ENCODE results near the gene ZCCHC8.
A peak's percentile ranks its signal among the peaks of the same experiment; 100 is the strongest.
"Not testable (repeated sequence)": the region's sequence is repeated elsewhere in the genome, so short reads cannot be mapped to it uniquely, and the experiment has no call there.

Gene ZCCHC8

GRCh38 chr12:122474324-122474716 is 26.4 kb downstream of the ZCCHC8 start:
- no peak overlapping the region for H3K9ac ChIP-seq (ENCODE audit: low read length)
- H3K4ac ChIP-seq (ENCODE audit: low read depth in 1 of 2, low read length in 2 of 2): no peak overlapping the region
- DNase-seq: no peak
- no peak overlapping the region for H3K18ac ChIP-seq (ENCODE audit: low read depth in 1 of 2, low read length in 2 of 2)
- no peak overlapping the region for H3K4me3 ChIP-seq (ENCODE audit: insufficient read depth in 1 of 2, low read depth in 1 of 2, low read length in 2 of 2)
- no peaks in the 10 kb centered on the region for H3K27me3 ChIP-seq (ENCODE audit: control insufficient read depth in 1 of 2, insufficient read depth in 1 of 2, low read length in 2 of 2)
- peaks cover 8% of the 10 kb centered on the region for H3K79me1 ChIP-seq (replicated peaks; ENCODE audit: low read length, poor library complexity, severe bottlenecking)
- H3K4me1 ChIP-seq (ENCODE audit: control insufficient read depth, insufficient read depth, low read depth, low read length): peaks cover 3% of the 10 kb centered on the region
- 94% methylated on average over 2 of the region's 2 CpGs for WGBS
- no peak overlapping the region for H3K27ac ChIP-seq (ENCODE audit: low read length, poor library complexity, severe bottlenecking)
- H2BK12ac ChIP-seq (ENCODE audit: low read length in 2 of 2): no peak overlapping the region
- no peak overlapping the region for H3K4me2 ChIP-seq (ENCODE audit: low read length, poor library complexity, severe bottlenecking)
- H3K9me3 ChIP-seq (ENCODE audit: control insufficient read depth, low read length): no peaks in the 10 kb centered on the region
- H3K36me3 ChIP-seq (ENCODE audit: control insufficient read depth in 1 of 2, insufficient read depth in 2 of 2, low read depth in 1 of 2, low read length in 2 of 2): peaks cover 46 to 68% of the 10 kb centered on the region in 2 experiments
- no peak overlapping the region for H4K91ac ChIP-seq (ENCODE audit: low read length)
- H4K8ac ChIP-seq (ENCODE audit: low read length): no peak overlapping the region
- no peak overlapping the region for H2AFZ ChIP-seq (ENCODE audit: low read depth, low read length)
- no peak overlapping the region for H3K14ac ChIP-seq (ENCODE audit: low read length in 2 of 2)
- no peak overlapping the region for H3K23ac ChIP-seq (ENCODE audit: low read length in 2 of 2)
- H2BK5ac ChIP-seq (ENCODE audit: low read depth, low read length, poor library complexity, severe bottlenecking): no peak overlapping the region
- no peak overlapping the region for H2BK120ac ChIP-seq (ENCODE audit: low read depth, low read length)
- H2BK15ac ChIP-seq (ENCODE audit: low read depth, poor library complexity, severe bottlenecking): no peak overlapping the region
- no peak overlapping the region for H2AK5ac ChIP-seq (ENCODE audit: low read length, severe bottlenecking)

GRCh38 chr12:122473543-122474323 is 27.0 kb downstream of the ZCCHC8 start:
- H3K9me3 ChIP-seq (ENCODE audit: control insufficient read depth, low read length): no peaks in the 10 kb centered on the region
- H3K4me3 ChIP-seq (ENCODE audit: insufficient read depth in 1 of 2, low read depth in 1 of 2, low read length in 2 of 2): no peak overlapping the region
- H4K91ac ChIP-seq (ENCODE audit: low read length): no peak overlapping the region
- H2AK5ac ChIP-seq (ENCODE audit: low read length, severe bottlenecking): no peak overlapping the region
- H3K14ac ChIP-seq (ENCODE audit: low read length in 2 of 2): no peak overlapping the region
- H3K18ac ChIP-seq (ENCODE audit: low read depth in 1 of 2, low read length in 2 of 2): no peak overlapping the region
- H2BK15ac ChIP-seq (ENCODE audit: low read depth, poor library complexity, severe bottlenecking): no peak overlapping the region
- no peak overlapping the region for H2BK120ac ChIP-seq (ENCODE audit: low read depth, low read length)
- H3K4me2 ChIP-seq (ENCODE audit: low read length, poor library complexity, severe bottlenecking): no peak overlapping the region
- no peak overlapping the region for H2BK5ac ChIP-seq (ENCODE audit: low read depth, low read length, poor library complexity, severe bottlenecking)
- H4K8ac ChIP-seq (ENCODE audit: low read length): no peak overlapping the region
- peak overlapping the region; percentile 1 for H3K9ac ChIP-seq (ENCODE audit: low read length)
- no peak overlapping the region for H2AFZ ChIP-seq (ENCODE audit: low read depth, low read length)
- no peak overlapping the region for H3K4ac ChIP-seq (ENCODE audit: low read depth in 1 of 2, low read length in 2 of 2)
- no peak overlapping the region for H3K23ac ChIP-seq (ENCODE audit: low read length in 2 of 2)
- H3K27me3 ChIP-seq (ENCODE audit: control insufficient read depth in 1 of 2, insufficient read depth in 1 of 2, low read length in 2 of 2): no peaks in the 10 kb centered on the region
- no peak overlapping the region for H2BK12ac ChIP-seq (ENCODE audit: low read length in 2 of 2)
- H3K4me1 ChIP-seq (ENCODE audit: control insufficient read depth, insufficient read depth, low read depth, low read length): peaks cover 3% of the 10 kb centered on the region
- peaks cover 42 to 62% of the 10 kb centered on the region in 2 experiments for H3K36me3 ChIP-seq (ENCODE audit: control insufficient read depth in 1 of 2, insufficient read depth in 2 of 2, low read depth in 1 of 2, low read length in 2 of 2)
- WGBS: 84% methylated on average over 16 of the region's 19 CpGs
- peak; percentile 34 for DNase-seq
- no peak overlapping the region for H3K27ac ChIP-seq (ENCODE audit: low read length, poor library complexity, severe bottlenecking)
- H3K79me1 ChIP-seq (replicated peaks; ENCODE audit: low read length, poor library complexity, severe bottlenecking): peaks cover 8% of the 10 kb centered on the region

GRCh38 chr12:122471324-122472226 is 29.2 kb downstream of the ZCCHC8 start:
- Histone ChIP-seq H2BK120ac (ENCODE audit: low read depth, low read length) (no peak overlapping the region), H3K4me1 (ENCODE audit: control insufficient read depth, insufficient read depth, low read depth, low read length) (peaks cover 3% of the 10 kb centered on the region), H3K23ac (ENCODE audit: low read length in 2 of 2) (no peak overlapping the region), H3K14ac (ENCODE audit: low read length in 2 of 2) (no peak overlapping the region), H3K27ac (ENCODE audit: low read length, poor library complexity, severe bottlenecking) (peak overlapping the region; percentile 61), H2BK5ac (ENCODE audit: low read depth, low read length, poor library complexity, severe bottlenecking) (no peak overlapping the region), H3K79me1 (replicated peaks; ENCODE audit: low read length, poor library complexity, severe bottlenecking) (peaks cover 8% of the 10 kb centered on the region), H4K8ac (ENCODE audit: low read length) (no peak overlapping the region), H2AK5ac (ENCODE audit: low read length, severe bottlenecking) (no peak overlapping the region), H3K9me3 (ENCODE audit: control insufficient read depth, low read length) (no peaks in the 10 kb centered on the region), H3K27me3 (ENCODE audit: control insufficient read depth in 1 of 2, insufficient read depth in 1 of 2, low read length in 2 of 2) (no peaks in the 10 kb centered on the region), H2BK15ac (ENCODE audit: low read depth, poor library complexity, severe bottlenecking) (no peak overlapping the region), H3K18ac (ENCODE audit: low read depth in 1 of 2, low read length in 2 of 2) (no peak overlapping the region), H2BK12ac (ENCODE audit: low read length in 2 of 2) (no peak overlapping the region), H3K9ac (ENCODE audit: low read length) (peak overlapping the region; percentile 58), H3K4me3 (ENCODE audit: insufficient read depth in 1 of 2, low read depth in 1 of 2, low read length in 2 of 2) (no peak overlapping the region), H4K91ac (ENCODE audit: low read length) (no peak overlapping the region), H3K36me3 (ENCODE audit: control insufficient read depth in 1 of 2, insufficient read depth in 2 of 2, low read depth in 1 of 2, low read length in 2 of 2) (peaks cover 30 to 46% of the 10 kb centered on the region in 2 experiments), H3K4ac (ENCODE audit: low read depth in 1 of 2, low read length in 2 of 2) (no peak overlapping the region), H3K4me2 (ENCODE audit: low read length, poor library complexity, severe bottlenecking) (no peak overlapping the region), H2AFZ (ENCODE audit: low read depth, low read length) (no peak overlapping the region)
- WGBS: 67% methylated on average over 2 of the region's 3 CpGs
- DNase-seq: peak; percentile 82

GRCh38 chr12:122470576-122470975 is 30.2 kb downstream of the ZCCHC8 start:
- not testable (repeated sequence) for H4K91ac ChIP-seq (ENCODE audit: low read length); H3K4me2 ChIP-seq (ENCODE audit: low read length, poor library complexity, severe bottlenecking); H3K4me1 ChIP-seq (ENCODE audit: control insufficient read depth, insufficient read depth, low read depth, low read length); H2BK120ac ChIP-seq (ENCODE audit: low read depth, low read length); H2BK5ac ChIP-seq (ENCODE audit: low read depth, low read length, poor library complexity, severe bottlenecking); H3K79me1 ChIP-seq (replicated peaks; ENCODE audit: low read length, poor library complexity, severe bottlenecking); H3K4me3 ChIP-seq (ENCODE audit: insufficient read depth in 1 of 2, low read depth in 1 of 2, low read length in 2 of 2); H2AFZ ChIP-seq (ENCODE audit: low read depth, low read length); H3K27me3 ChIP-seq (ENCODE audit: control insufficient read depth in 1 of 2, insufficient read depth in 1 of 2, low read length in 2 of 2); H3K4ac ChIP-seq (ENCODE audit: low read depth in 1 of 2, low read length in 2 of 2); H3K9ac ChIP-seq (ENCODE audit: low read length); H3K9me3 ChIP-seq (ENCODE audit: control insufficient read depth, low read length); H2BK15ac ChIP-seq (ENCODE audit: low read depth, poor library complexity, severe bottlenecking); H2AK5ac ChIP-seq (ENCODE audit: low read length, severe bottlenecking); H4K8ac ChIP-seq (ENCODE audit: low read length); H3K18ac ChIP-seq (ENCODE audit: low read depth in 1 of 2, low read length in 2 of 2); H3K27ac ChIP-seq (ENCODE audit: low read length, poor library complexity, severe bottlenecking); H3K14ac ChIP-seq (ENCODE audit: low read length in 2 of 2); H3K23ac ChIP-seq (ENCODE audit: low read length in 2 of 2); H2BK12ac ChIP-seq (ENCODE audit: low read length in 2 of 2); DNase-seq
- over 99% methylated on average over 7 of the region's 7 CpGs for WGBS
- H3K36me3 ChIP-seq (ENCODE audit: control insufficient read depth in 1 of 2, insufficient read depth in 2 of 2, low read depth in 1 of 2, low read length in 2 of 2): peaks cover 22 to 36% of the 10 kb centered on the region in 2 experiments
